Globus pallidus (tissue), 1 donor: ENCODE measurements around the gene APBA3.
"Not testable (repeated sequence)": the region's sequence is repeated elsewhere in the genome, so short reads cannot be mapped to it uniquely, and the experiment has no call there.

Source experiments
- DNase-seq: peaks from one replicate; pipeline ENCODE4 v3.0.0-alpha.2; 2015; ENCODE audit warnings: low spot score

The APBA3 gene

DNA sequence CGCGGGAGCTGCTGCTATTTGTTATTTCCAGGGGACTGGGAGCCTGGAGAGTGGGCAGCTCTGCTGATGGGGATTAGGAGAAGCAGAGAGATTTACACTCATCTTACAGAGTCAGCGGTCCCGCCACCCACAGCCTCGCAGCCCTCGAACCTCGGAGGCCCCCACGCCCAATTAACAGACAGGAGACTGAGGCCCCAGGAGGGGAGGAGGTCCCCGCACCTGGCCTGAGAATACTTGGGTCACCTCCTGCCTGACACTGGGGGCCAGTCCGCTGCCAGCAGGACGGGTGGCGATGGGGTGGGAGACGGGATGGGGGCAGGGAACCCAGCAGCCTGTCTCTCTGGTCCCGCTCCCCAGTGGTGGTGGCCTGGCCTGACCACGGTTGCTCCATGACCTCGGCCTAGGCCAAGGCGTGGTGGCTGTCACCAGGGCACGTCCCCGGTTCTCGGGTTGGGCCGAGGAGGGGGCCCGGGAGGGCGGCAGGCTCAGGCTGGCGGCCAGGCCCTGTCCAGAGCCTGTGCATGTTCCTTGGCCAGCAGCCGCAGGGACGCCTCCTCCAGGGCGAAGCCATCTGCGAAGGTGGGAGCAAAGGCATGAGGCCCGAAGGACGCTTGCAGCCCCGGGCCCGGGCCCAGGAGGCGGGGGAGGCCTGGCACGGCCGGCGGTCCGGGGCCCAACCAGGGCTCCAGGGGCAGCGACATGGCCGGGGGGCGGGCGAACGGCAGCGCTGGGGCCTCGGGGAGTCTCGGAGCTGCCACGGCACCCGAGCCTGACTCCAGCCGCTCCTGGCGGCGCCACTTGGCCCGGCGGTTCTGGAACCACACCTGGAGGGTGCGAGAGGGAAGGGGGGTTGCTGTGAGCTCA lies 8.9 kb upstream of the APBA3 start:
- no peak for DNase-seq

DNA sequence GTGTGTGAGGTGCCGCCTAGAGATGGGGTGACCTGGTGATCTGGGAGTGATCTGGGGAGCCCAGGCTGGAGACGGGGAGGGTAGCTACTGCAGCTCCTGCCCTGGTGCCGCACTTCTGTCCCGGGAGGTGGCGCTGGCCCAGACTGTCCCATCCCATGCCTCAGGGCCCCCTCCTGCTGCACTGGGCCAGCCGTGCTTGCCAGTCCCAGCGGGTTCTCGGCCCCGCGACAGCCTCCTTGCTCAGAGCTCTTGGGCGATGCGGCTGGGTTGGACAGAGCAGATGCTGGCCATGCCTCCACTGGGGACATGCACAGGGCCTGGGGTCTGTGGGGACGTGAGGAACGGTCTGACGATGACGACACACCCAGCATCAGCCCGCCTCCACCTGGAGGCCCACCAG lies 8.0 kb upstream of the APBA3 start:
- DNase-seq = no peak

DNA sequence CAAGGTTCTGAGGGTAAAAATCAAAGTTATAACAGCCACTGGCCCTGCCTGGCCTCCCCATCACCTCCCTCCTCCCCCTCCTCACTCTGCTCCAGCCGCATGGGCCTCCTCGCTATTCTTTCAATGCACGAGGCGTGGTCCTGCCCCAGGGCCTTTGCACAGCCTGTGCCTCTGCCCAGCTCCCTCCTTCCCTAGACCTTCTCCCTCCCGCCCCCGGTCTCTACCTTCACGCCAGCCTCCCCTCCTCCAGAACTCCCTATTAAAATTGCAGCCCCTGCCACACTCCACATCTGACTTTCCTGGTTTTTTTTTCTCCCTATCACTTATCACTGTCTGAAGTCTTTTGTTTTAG lies 7.2 kb upstream of the APBA3 start:
- DNase-seq = no peak

DNA sequence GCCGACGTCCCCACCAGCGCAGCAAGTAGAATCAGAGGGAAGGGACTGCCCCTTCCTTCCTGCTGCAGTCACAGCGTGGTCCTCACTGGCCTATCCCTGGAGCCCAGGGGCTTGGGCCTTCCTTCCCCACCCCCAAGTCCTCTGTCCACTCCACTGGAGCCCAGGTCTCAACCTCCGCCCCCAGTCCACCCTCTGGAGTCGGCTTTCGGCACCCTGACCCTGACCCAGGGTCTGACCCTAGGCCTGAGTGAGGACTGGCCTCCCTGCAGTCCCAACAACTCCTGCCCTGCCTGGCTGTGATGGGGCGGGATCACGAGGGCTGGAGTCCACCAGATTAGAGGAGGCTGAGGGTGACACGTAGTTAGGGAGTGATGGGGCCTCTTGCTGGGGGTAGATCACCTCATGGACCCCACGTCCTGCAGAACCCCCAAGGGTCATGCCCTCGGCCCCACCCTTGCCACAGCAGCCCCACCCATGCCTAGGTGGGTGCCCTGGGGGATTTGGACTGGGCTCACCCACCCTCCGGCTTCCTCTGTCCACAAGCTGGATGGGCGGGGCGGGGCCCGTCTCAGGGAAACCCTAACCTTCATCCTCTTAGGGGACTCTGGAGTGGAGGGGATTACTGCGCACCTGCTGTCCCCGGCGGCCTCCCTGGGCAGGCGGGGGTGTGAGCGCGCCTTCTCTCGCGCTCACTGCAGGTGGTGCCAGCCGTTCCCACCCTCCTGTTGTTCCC lies 6.7 kb upstream of the APBA3 start:
- DNase-seq = no peak

DNA sequence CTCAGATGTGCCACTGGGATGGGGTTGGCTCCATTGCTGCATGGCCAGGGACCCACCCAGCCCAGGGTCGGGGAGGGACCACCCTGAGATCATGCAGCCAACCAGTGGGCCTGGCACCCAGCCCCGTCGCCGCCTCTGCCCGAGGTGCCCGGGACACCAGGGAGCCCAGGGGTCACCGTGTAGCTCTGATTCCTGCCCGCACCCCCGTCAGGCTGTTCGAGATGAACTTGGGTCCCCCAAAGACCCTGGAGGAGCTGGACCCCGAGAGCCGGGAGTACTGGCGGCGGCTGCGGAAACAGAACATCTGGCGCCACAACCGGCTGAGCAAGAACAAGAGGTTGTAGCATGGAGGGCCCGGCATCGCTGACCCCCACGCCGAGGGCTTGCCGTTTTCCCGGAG lies 5.6 kb upstream of the APBA3 start:
- DNase-seq = no peak

DNA sequence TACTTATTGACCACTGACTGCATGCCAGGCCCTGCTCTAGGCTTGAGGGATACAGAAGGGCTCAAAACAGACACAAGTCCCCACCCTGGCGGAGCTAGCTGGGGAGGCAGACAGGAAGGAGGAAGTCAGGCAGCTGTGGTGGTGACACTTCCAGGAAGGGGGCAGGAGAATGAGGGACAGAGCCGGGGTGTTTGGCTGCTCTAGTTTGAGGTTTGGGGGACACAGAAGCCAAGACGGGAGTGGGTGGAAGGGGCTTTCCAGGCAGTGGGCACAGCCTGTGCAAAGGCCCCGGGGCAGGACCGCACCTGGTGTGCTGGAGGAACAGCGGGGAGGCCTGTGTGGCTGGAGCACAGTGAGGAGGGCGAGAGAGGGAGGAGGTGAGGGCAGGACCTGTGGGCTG lies 5.0 kb upstream of the APBA3 start:
- DNase-seq = no peak

DNA sequence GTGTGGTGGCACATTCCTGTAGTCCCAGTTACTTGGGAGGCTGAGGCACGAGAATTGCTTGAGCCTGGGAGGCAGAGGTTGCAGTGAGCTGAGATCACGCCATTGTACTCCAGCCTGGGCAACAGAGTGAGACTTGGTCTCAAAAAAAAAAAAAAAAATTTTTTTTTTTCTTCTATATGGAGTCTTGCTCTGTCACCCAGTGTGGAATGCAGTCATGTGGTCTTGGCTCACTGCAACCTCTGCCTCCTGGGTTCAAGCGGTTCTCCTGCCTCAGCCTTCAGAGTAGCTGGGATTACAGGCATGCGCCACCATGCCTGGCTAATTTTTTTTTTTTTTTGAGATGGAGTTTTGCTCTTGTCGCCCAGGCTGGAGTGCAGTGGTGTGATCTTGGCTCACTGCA lies 4.3 kb upstream of the APBA3 start:
- DNase-seq = not testable (repeated sequence)

DNA sequence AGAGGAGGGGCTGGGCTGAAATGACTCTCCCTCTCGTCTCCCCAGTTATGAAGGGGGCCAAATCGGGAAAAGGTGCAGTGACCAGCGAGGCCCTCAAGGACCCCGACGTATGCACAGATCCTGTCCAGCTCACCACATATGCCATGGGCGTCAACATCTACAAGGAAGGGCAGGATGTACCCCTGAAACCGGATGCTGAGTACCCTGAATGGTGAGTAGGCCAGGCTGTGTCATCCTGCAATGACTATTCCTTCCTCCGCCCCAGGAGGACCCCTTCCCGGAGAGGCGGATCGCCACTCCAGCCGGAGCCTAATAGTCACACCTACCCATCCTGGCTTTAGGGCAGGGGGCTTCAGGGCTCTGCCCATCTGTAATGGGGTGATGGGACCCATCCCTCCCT lies 3.6 kb upstream of the APBA3 start:
- DNase-seq = no peak

DNA sequence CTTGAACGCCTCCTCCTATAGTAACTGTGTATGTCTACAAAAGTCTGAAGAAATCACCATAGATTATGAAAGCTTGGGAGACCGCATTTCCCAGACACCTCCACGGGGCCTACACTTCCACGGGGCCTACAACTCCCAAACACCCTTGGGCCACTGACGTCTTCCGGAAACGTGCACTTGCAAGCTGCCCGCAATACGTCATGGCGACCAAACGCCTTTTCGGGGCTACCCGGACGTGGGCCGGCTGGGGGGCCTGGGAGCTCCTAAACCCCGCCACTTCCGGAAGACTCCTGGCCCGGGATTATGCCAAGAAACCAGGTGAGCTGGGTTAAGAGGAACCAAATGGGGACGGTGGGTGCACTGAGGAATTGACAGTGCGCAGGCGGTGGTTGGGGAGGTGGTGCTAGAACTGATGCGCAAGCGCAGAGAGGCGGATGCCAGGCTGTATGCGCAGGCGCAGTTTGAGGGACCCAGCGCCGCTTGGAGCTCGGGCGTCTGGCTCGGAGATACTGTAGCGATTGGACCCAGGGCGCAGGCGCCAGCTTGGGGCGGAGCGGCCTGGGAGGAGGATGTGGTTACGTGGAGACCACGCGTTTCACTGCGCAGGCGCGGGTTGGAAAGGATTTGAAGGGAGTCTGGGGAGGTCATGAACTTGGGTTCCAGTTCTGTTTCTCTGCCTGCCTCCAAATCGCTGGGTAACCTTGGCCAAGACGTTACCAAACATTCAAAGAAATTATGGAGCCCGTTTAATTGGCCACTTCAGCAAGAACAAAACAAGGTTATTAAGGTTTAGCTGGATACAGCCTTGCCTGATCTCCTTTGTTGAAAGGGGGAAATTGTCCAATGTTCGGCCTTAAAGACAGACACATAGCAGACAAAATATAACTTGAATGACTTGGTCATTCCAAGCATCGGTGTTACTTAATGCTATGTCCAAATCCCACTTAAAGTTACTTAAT lies 1.3 kb upstream of the APBA3 start, which contains the start of gene MRPL54:
TSS of gene MRPL54 (plus strand) at position 182 of the 959 bp plus-strand sequence. CDS start at position 201, 19 bp downstream.
- peak; percentile 99 for DNase-seq

DNA sequence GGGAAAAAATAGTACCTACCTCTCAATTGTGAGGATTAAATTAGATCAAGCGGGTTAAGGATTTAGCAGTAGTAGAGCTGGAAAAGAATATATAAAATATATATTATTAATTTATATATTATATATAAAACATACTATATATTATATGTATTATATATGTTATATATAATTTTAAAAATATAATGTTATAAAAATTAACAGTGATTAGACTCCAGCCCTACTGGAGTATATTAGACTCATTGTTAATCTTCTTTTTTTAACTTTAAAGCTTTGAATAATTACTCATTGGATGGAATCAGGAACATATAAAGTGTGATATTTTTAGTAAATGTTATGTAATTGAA lies 610 bp upstream of the APBA3 start:
- no peak for DNase-seq

DNA sequence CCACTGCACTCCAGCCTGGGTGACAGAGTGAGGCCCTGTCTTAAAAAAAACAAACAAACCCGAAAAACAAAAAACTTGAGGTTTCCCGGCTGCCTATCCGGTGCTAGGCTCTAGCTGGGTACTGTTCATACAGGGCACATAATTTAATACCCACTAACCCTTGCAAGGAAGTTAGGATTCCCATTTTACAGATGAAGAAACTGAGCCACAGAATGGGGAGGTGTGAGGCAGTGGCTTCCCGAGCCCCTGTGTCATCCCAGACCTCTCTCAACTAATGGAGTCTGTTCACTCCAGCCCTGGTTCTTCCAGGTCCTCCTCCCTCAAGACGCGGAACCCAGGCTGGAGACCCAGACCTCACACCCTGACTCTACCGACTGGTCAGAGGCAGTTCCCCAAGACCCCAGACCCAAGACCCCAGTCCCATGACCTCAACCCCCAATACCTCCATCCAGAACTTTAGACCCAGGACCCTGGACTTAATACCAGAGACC lies 576 bp downstream of the APBA3 start:
- DNase-seq = no peak

DNA sequence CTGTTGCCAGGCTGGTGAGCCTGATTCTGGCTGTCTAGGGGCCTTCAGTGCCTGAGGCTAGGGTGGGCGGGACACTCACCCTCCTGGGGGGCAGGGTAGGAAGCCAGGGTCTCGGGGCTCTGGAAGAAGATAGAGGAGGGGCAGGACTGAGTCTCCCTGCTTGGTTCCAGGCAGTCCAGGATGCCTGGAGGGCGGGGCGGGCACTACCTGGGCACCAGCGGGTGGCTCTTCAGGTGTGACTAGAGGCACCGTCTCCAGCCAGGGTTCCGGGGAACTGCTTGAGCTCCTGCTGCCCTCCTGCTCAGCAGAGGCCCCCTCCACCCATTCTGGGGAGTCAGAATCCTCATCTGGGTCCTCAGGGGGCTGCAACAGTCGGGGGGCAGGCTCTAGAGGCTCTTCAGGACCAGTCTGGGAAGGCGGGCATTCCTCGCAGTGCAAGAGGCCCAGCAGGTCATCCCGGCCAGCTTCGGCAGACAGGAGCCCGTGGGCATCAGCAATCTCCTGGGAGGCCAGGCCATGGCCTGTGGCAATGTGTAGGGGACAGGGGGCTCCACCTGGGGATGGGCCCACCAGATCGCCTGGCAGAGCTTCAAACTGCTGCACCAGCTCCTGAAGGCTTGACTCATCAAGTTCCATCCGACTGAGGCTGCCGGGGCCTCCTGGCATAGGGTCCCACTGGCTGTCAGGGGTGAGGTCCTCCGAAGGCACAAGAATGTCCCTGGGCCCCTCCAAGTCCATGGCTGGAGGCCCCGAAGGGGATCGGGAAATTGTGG lies 1.8 kb downstream of the APBA3 start:
- no peak for DNase-seq

DNA sequence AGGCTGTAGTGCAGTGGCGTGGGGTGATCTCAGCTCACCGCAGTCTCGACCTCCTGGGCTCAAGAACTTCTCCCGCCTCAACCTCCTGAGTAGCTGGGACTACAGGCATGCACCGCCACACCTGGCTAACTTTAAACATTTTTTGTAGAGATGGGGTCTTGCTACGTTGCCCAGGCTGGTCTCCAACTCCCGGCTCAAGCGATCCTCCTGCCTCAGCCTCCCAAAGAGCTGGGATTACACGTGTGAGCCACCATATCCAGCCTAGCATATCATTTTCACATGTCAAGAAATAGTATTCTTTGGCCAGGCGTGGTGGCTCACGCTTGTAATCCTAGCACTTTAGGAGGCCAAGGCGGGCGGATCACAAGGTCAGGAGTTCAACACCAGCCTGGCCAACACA lies 3.2 kb downstream of the APBA3 start:
- DNase-seq = not testable (repeated sequence)

DNA sequence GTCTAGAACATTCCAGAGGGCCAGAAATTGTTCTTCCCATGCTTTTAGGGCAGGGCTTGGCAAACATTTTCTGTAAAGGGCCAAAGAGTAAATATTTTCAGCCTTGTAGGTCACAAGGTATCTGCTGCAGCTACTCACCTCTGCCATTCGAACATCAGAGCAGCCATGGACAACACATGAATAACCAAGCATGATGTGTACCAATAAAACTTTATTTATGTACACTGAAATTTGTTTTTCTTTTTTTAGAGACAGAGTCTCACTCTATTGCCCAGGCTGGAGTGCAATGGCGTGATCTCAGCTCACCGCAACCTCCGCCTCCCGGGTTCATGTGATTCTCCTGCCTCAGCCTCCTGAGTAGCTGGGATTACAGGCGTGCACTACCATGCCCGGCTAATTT lies 3.8 kb downstream of the APBA3 start:
- DNase-seq = not testable (repeated sequence)

DNA sequence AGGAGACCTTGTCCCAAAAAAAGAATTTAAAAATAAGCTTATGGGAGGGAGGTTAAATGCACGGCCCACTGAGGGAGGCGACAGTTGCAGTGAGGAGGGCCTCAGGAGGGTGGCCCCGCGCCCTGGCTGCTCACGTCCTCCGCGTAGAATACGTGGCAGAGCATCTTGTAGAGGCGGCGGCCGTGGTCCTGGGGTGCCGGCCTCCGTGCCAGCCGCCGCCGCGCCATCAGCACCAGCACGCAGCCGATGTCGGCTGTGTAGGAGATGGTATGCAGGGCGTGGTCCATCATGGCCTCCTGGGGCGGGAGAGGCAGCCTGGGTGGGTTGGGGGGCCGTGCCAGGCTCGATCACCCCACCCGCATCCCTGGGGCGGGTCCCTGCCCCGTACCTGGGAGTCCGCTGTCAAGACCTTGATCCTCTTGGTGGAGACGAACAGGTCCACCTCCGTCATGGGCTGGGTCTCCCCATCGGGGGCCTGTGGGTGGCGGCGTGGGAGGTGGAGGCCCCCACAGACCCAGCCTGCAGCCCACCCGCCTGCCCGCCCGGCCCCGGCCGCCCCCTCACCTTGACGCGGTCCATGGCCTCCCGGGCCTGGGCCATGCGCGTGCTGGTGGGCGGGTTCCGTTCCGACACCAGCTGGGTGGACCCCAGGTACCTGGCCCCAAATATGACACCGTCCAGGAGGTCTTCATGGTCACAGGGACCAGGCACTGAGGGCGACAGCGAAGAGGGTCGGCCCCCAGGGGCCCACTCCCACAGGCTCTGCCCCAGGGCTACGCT lies 7.7 kb downstream of the APBA3 start:
- DNase-seq = no peak

DNA sequence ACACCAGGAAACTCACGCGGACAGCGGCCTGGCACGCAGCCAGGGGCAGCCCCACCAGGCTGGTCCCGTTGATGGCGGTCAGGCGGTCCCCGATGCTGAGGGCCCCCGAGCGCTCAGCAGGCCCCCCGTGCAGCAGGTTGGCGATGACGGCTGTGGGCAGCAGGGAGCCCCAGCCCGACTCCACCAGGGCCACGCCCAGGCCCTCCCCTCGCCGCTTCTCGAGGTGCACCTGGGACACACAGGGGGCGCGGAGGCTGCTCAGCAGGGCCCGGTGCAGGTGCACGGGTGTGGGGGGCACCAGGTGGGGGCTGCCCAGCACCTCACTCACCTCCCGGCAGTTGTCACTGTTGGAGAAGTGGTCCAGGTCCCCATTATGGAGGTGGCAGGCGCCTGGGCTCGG lies 9.0 kb downstream of the APBA3 start:
- no peak for DNase-seq

DNA sequence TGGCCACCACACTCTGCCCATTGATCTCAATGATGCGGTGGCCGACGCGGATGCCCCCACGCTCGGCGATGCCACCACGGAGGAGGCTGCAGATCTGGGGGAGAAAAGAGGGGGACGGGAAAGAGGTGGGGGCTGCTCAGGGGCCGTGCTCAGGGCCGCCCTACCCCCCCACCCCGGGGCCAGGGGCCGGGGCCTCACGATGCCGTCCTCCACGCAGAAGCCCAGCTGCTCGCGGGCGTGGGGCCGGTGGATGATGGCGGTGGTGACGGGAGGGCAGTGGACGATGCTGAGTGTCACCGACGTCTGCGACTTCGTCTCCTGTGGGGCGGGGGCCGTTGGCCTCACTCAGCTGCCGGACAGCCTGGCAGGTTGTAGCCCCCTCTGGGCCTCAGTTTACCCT lies 10.3 kb downstream of the APBA3 start:
- no peak for DNase-seq

DNA sequence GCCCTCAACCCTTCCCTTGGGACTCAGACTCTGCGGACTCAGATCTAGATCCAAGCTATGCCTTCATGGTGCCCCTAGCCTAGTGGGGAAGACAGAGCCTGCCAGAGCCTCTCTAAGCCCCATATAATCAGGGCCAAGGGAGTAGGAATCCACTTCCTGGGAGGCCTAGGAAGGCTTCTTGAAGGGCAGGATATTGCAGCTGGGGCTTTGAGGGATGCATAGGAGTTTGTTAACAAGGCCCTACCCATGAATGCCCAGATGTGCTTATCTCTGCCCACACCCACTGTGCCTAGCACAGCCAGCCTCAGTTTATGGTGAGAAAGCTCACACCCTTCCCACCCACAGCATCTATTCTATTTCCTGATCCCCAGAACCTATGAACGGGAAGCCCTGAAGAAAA lies 11.3 kb downstream of the APBA3 start:
- DNase-seq = no peak

DNA sequence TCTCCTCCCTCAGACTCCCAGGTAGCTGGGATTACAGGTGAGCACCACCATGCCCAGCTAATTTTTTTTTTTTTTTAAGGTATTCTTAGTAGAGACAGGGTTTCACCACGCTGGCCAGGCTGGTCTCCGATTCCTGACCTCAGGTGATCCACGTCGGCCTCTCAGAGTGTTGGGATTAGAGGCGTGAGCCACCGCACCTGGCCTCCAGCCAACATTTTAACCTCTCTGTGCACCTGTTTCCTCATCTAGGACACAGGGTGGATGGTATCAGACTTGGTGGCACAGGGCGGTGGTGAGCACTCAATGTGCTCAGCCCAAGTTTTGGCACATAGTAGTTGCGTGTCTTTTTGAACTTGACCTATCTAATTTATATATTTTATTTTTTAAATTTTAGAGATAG lies 12.5 kb downstream of the APBA3 start:
- no peak for DNase-seq

DNA sequence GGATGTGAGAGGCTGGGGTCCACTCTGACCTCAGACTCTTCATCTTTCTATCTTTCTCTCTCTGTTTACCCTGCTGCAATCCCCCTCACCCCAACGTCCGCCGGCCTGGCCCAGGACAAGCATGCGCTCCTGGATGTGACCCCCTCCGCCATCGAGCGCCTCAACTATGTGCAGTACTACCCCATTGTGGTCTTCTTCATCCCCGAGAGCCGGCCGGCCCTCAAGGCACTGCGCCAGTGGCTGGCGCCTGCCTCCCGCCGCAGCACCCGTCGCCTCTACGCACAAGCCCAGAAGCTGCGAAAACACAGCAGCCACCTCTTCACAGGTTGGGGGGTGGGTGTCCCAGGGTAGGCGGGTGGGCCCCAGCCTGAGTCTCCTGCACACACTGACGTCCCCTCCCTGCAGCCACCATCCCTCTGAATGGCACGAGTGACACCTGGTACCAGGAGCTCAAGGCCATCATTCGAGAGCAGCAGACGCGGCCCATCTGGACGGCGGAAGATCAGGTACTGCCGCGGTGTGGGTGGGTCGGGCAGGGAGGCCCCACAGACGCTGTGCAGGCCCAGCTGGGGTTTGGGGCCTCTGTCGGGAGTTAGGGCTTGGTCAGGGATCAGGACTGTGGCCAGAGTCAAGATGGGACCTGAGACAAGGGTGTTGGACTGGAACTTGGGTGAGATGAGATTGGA lies 15.0 kb downstream of the APBA3 start:
- DNase-seq = no peak
